Measurements from ENCODE around the gene MSH5. TPM values are rescaled to one million over a fixed set of nuclear protein-coding genes. Genes with fewer than 3 reads are reported as not detected.

The MSH5 gene
- total RNA-seq, 1 donor from 2014 or later = 18.4 TPM

- no peaks in the 10 kb centered on the region for H3K27me3 Mint-ChIP-seq (ENCODE audit: unreplicated experiment)
- peaks cover 17% of the 10 kb centered on the region for H3K36me3 Mint-ChIP-seq (ENCODE audit: unreplicated experiment)
- DNase-seq (ENCODE audit: extremely low spot score, unreplicated experiment) = no peak
- H3K4me3 Mint-ChIP-seq (ENCODE audit: unreplicated experiment) = no peak overlapping the region
- no peaks in the 10 kb centered on the region for H3K4me1 Mint-ChIP-seq (ENCODE audit: unreplicated experiment)
- no peak overlapping the region for H3K27ac Mint-ChIP-seq (ENCODE audit: unreplicated experiment)
- TF ChIP-seq, protein P1, sequence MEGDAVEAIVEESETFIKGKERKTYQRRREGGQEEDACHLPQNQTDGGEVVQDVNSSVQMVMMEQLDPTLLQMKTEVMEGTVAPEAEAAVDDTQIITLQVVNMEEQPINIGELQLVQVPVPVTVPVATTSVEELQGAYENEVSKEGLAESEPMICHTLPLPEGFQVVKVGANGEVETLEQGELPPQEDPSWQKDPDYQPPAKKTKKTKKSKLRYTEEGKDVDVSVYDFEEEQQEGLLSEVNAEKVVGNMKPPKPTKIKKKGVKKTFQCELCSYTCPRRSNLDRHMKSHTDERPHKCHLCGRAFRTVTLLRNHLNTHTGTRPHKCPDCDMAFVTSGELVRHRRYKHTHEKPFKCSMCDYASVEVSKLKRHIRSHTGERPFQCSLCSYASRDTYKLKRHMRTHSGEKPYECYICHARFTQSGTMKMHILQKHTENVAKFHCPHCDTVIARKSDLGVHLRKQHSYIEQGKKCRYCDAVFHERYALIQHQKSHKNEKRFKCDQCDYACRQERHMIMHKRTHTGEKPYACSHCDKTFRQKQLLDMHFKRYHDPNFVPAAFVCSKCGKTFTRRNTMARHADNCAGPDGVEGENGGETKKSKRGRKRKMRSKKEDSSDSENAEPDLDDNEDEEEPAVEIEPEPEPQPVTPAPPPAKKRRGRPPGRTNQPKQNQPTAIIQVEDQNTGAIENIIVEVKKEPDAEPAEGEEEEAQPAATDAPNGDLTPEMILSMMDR (IDR thresholded peaks at IDR 0.05) = no peak
- H3K9me3 Mint-ChIP-seq (ENCODE audit: unreplicated experiment) = no peaks in the 10 kb centered on the region
Measured at GRCh38 chr6:31722173-31722572, 17.6 kb upstream of the MSH5 start.

- TF ChIP-seq, protein P1 (IDR thresholded peaks at IDR 0.05) = no peak
- Mint-ChIP-seq H3K9me3 (ENCODE audit: unreplicated experiment) (no peaks in the 10 kb centered on the region), H3K27me3 (ENCODE audit: unreplicated experiment) (no peaks in the 10 kb centered on the region), H3K4me1 (ENCODE audit: unreplicated experiment) (peaks cover 3% of the 10 kb centered on the region), H3K27ac (ENCODE audit: unreplicated experiment) (no peak within 1 kb of the TSS), H3K4me3 (ENCODE audit: unreplicated experiment) (no peak within 1 kb of the TSS), H3K36me3 (ENCODE audit: unreplicated experiment) (peaks cover 22% of the 10 kb centered on the region)
- DNase-seq (ENCODE audit: extremely low spot score, unreplicated experiment) = no peak
Measured at GRCh38 chr6:31723245-31723979, 16.4 kb upstream of the MSH5 start, which contains the start of gene MPIG6B. Gene MPIG6B (plus strand): TSS chr6:31723373. CDS start chr6:31723384, 11 bp downstream.

- H3K4me3 Mint-ChIP-seq (ENCODE audit: unreplicated experiment) = no peak overlapping the region
- H3K36me3 Mint-ChIP-seq (ENCODE audit: unreplicated experiment) = peaks cover 22% of the 10 kb centered on the region
- peaks cover 10% of the 10 kb centered on the region for H3K4me1 Mint-ChIP-seq (ENCODE audit: unreplicated experiment)
- H3K9me3 Mint-ChIP-seq (ENCODE audit: unreplicated experiment) = no peaks in the 10 kb centered on the region
- no peaks in the 10 kb centered on the region for H3K27me3 Mint-ChIP-seq (ENCODE audit: unreplicated experiment)
- TF ChIP-seq, protein P1 (IDR thresholded peaks at IDR 0.05) = no peak
- no peak overlapping the region for H3K27ac Mint-ChIP-seq (ENCODE audit: unreplicated experiment)
- no peak for DNase-seq (ENCODE audit: extremely low spot score, unreplicated experiment)
Measured at GRCh38 chr6:31723980-31724691, 15.7 kb upstream of the MSH5 start.

DNA sequence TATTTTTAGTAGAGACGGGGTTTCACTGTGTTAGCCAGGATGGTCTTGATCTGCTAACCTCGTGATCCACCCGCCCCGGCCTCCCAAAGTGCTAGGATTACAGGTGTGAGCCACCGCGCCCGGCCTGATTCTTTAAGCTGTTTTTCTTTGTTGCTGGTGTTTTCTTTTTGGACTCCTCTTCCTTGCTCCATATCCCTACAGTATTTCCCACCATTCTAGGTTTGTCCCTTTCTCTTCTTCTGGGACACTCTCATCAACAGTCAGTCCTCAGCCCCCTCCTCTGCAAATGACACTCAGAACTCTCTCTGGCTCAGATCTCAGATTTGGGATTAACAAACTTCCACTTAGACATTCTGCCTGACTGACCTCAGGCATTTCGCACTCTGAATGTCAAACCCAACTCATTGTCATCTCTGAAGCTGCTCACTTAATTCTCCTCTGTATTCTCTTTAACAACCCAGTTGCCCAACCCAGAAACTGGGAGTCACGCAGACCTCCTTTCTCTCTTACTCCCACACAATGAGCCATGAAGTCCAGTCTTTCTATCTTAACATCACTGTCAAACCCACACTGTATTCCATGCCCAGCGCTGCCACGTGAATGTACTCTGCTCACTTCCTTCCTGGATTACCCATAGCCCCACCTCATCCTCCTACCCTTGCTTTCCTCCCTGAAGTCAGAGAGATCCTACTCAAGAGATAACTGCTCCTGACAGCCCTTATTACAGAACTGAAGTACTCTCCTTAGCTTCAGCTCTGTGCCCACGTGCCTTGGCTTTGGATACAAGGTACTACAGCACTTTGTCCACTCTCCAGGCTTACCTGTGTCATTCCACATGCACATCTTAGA lies 14.1 kb upstream of the MSH5 start:
- Mint-ChIP-seq H3K36me3 (ENCODE audit: unreplicated experiment) (peaks cover 25% of the 10 kb centered on the region), H3K4me1 (ENCODE audit: unreplicated experiment) (peaks cover 18% of the 10 kb centered on the region), H3K27ac (ENCODE audit: unreplicated experiment) (no peak overlapping the region), H3K27me3 (ENCODE audit: unreplicated experiment) (no peaks in the 10 kb centered on the region), H3K9me3 (ENCODE audit: unreplicated experiment) (no peaks in the 10 kb centered on the region), H3K4me3 (ENCODE audit: unreplicated experiment) (no peak overlapping the region)
- TF ChIP-seq, protein P1 (IDR thresholded peaks at IDR 0.05) = no peak
- DNase-seq (ENCODE audit: extremely low spot score, unreplicated experiment) = no peak

All from osteocyte (in vitro differentiated cells).